Spleen (tissue), 13 donors: ENCODE measurements around the gene FGF8. TPM values are rescaled to one million over a fixed set of nuclear protein-coding genes. Genes with fewer than 3 reads are reported as not detected.

Source experiments
- DNase-seq: peaks from one replicate; pipeline ENCODE4 v3.0.0-alpha.2; 2020
- H3K27ac ChIP-seq, 8 donors: fragments of 200-600 bp; sonication (generic) in 7 of 8; 1 replicate in 4 of 8; 2 replicates in 4 of 8; pipeline versions ENCODE4 v1.5.0 to v1.8.0; 2016 to 2021; ENCODE audit warnings: inconsistent platforms in 4 of 8, mild to moderate bottlenecking in 4 of 8, moderate library complexity in 1 of 8
- H3K27me3 ChIP-seq, 7 donors: fragments of 200-600 bp; sonication (generic) in 6 of 7; replicated peaks in 1 of 7; 1 replicate in 4 of 7; 2 replicates in 3 of 7; pipeline versions ENCODE4 v1.5.0 to v1.8.0; 2016 to 2021; ENCODE audit warnings: inconsistent platforms in 3 of 7, mild to moderate bottlenecking in 1 of 7
- H3K36me3 ChIP-seq, 6 donors: fragments of 200-600 bp; sonication (generic) in 5 of 6; 1 replicate in 4 of 6; 2 replicates in 2 of 6; pipeline versions ENCODE4 v1.5.0 to v1.8.0; 2016 to 2021; ENCODE audit warnings: inconsistent platforms in 2 of 6
- H3K4me1 ChIP-seq, 6 donors: fragments of 200-600 bp; sonication (generic) in 5 of 6; 1 replicate in 3 of 6; 2 replicates in 3 of 6; pipeline versions ENCODE4 v1.5.0 to v1.8.0; 2016 to 2021; ENCODE audit warnings: inconsistent platforms in 3 of 6
- H3K4me3 ChIP-seq, 8 donors: fragments of 200-600 bp; sonication (generic) in 7 of 8; 1 replicate in 4 of 8; 2 replicates in 4 of 8; pipeline versions ENCODE4 v1.5.0 to v1.8.0; 2016 to 2021; ENCODE audit warnings: inconsistent platforms in 4 of 8, mild to moderate bottlenecking in 4 of 8, moderate library complexity in 2 of 8
- H3K9me3 ChIP-seq, 8 donors: fragments of 200-600 bp; sonication (generic) in 7 of 8; 1 replicate in 4 of 8; 2 replicates in 4 of 8; pipeline versions ENCODE4 v1.5.0 to v1.8.0; 2016 to 2021; ENCODE audit warnings: inconsistent platforms in 4 of 8
- CTCF ChIP-seq, 11 experiments: fragments of 200-600 bp in 7 of 11; fragments of 450-650 bp in 4 of 11; sonication (generic) in 4 of 11; IDR thresholded peaks in 8 of 11; conservative IDR thresholded peaks in 3 of 11; 1 replicate in 7 of 11; 2 replicates in 4 of 11; pipeline versions ENCODE4 v1.4.0 to v1.8.0; 2016 to 2021; ENCODE audit warnings: antibody characterized with exemption in 11 of 11, inconsistent platforms in 4 of 11, mild to moderate bottlenecking in 1 of 11
- POLR2A ChIP-seq, 3 donors: fragments of 450-650 bp; IDR thresholded peaks; one replicate each; pipeline ENCODE4 v1.5.1; 2017; ENCODE audit warnings: antibody characterized with exemption in 3 of 3, mild to moderate bottlenecking in 1 of 3
- POLR2AphosphoS5 ChIP-seq, 3 donors: sonication (generic); formaldehyde crosslinking; IDR thresholded peaks; one replicate each; pipeline ENCODE4 v1.5.1; 2017; ENCODE audit warnings: antibody characterized with exemption in 3 of 3
- WGBS, 5 donors: extraction: QIAGEN DNeasy Blood & Tissue Kit in 3 of 5; methylation state at CpG; one replicate each; pipeline versions ENCODE4 v1.1.5 to v1.1.7; 2013 to 2018; 5-methylcytosine and 5-hydroxymethylcytosine counted together
- intact Hi-C: fragments of 100-400 bp; cut with DNase I; formaldehyde crosslinking; loops from one replicate; pipeline ENCODE4 v1.15.0; 2023; ENCODE audit warnings: low total_unique reads
- long read RNA-seq, 2 donors: transcript quantifications; one replicate each; lab custom pipeline, GENCODE V29; 2026
- polyA plus RNA-seq, 3 donors: library from polyadenylated mRNA; stranded (reverse); fragments of 200-250 nt; gene quantifications; one replicate each; pipeline ENCODE4 v1.2.1, GENCODE V29; 2013
- total RNA-seq, 7 donors: library from RNA; depleted of rRNA in 3 of 7; stranded (reverse); fragments of >200 nt in 3 of 7; fragmentation: NEBNext Ultra II Directional in 4 of 7; extraction: Animal tissue kit (Norgen Biotek cat#: 25700) in 4 of 7; gene quantifications; one replicate each; pipeline versions ENCODE4 v1.1.0 to v1.2.1, GENCODE V29; 2016 to 2021
- donor health status: healthy with polysubstance abuse.
- donor health status: DM: no; HTN: no; CAD: no; lungs with moderate emphysema.
- donor health status: DM: no; HTN: no; CAD: no.
- donor health status: Bipolar disorder and iron deficiency.
- donor health status: healthy.
- donor health status: DM: no; HTN: no; CAD: no.
- donor health status: DM: yes; HTN: yes; CAD: no.

Gene FGF8
- not detected for total RNA-seq
- under 1 TPM in 2 of 3 donors, not detected in 1; 0.11 TPM for polyA plus RNA-seq
- long read RNA-seq, donor 1 = 0 reads
- long read RNA-seq, donor 2 = 0 reads

GRCh38 chr10:101775273-101776160 lies at the start of gene FGF8:
Gene FGF8 (minus strand): TSS chr10:101776114. CDS start chr10:101775900, 214 bp downstream.
- Histone ChIP-seq H3K36me3 (no peaks in the 10 kb centered on the region), H3K4me3 (peak within 1 kb of the TSS in 7 of 8 donors; percentile 9 to 62 (median 17)), H3K27ac (no peak within 1 kb of the TSS), H3K4me1 (peaks cover 16 to 60% (median 50%) of the 10 kb centered on the region in 6 donors), H3K9me3 (no peaks in the 10 kb centered on the region), H3K27me3 (peaks cover 4 to 98% (median 85%) of the 10 kb centered on the region in 7 donors)
- intact Hi-C loops = no loop called here
- TF ChIP-seq CTCF (IDR thresholded peaks at IDR 0.05 in 8 of 11, conservative IDR thresholded peaks at IDR 0.05 in 3 of 11) (no peak), POLR2A (IDR thresholded peaks at IDR 0.05) (no peak), POLR2AphosphoS5 (IDR thresholded peaks at IDR 0.05) (no peak)
- DNase-seq = no peak
- 1 to 6% (median 3%) methylated on average over 42 to 97 of the region's 98 CpGs for WGBS, 5 donors

GRCh38 chr10:101824736-101825135 lies 48.8 kb upstream of the FGF8 start:
- 72 to 95% (median 89%) methylated on average over 2 of the region's 2 CpGs for WGBS, 5 donors
- H3K9me3 ChIP-seq = no peaks in the 10 kb centered on the region

DNA sequence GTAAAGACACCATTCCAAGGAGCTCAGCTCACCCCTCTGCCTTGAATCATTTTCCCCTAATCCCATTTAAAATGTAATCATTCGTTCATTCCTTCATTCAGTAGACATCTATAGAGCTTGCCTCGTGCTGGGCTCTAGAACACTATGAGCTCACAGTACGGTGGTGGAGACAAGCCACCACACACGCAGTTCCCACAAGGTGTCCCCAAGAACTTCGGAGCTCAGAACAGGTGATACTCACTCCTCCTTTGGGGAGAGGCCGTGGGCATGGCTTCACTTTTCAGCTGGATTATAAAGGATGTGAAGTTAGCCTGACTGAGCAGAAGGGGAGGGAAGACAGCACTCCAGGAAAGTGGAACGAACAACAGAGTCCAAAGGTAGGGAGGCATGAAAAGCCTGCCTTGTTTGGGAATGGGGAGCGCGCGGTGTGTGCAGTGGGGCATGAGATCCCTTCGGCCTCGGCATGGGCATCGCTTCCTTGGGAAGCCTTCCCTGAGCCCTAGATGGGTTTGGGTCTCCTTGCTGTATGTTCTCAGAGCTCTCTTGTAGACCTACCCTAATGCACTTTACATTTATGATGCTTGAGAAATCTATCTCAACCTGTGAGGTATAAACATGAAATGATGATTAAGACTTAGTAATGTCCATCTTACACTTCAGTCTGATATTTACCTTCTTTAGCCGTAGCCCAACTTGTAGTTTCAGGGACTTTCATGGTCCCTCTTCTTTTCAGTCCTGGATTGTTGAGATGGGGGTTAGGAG lies 43.1 kb upstream of the FGF8 start:
- TF ChIP-seq POLR2AphosphoS5 (IDR thresholded peaks at IDR 0.05) (no peak), POLR2A (IDR thresholded peaks at IDR 0.05) (no peak), CTCF (IDR thresholded peaks at IDR 0.05 in 8 of 11, conservative IDR thresholded peaks at IDR 0.05 in 3 of 11) (no peak)
- Histone ChIP-seq H3K36me3 (no peaks in the 10 kb centered on the region), H3K27me3 (no peaks in the 10 kb centered on the region), H3K4me1 (peaks cover 9 to 48% (median 29%) of the 10 kb centered on the region in 6 donors), H3K9me3 (no peaks in the 10 kb centered on the region), H3K4me3 (peak overlapping the region; percentile 5 to 100 (median 95)), H3K27ac (peak overlapping the region; percentile 67 to 99 (median 97))
- intact Hi-C loops = no loop called here
- peak; percentile 83 for DNase-seq
- 25 to 33% (median 28%) methylated on average over 14 of the region's 14 CpGs for WGBS, 5 donors

More at GRCh38 chr10:101824736-101825135, 48.8 kb upstream of the FGF8 start:
- DNase-seq = no peak
- peaks cover 0 to 19% (median 9%) of the 10 kb centered on the region in 6 donors for H3K4me1 ChIP-seq
- no peaks in the 10 kb centered on the region for H3K27me3 ChIP-seq
- no peak overlapping the region for H3K27ac ChIP-seq
- no peak overlapping the region for H3K4me3 ChIP-seq
- intact Hi-C loops = no loop called here
- H3K36me3 ChIP-seq = peaks cover 0 to 35% (median 0%) of the 10 kb centered on the region in 6 donors
- no peak for TF ChIP-seq POLR2AphosphoS5 (IDR thresholded peaks at IDR 0.05)
- no peak for TF ChIP-seq CTCF (IDR thresholded peaks at IDR 0.05 in 8 of 11, conservative IDR thresholded peaks at IDR 0.05 in 3 of 11)
- no peak for TF ChIP-seq POLR2A (IDR thresholded peaks at IDR 0.05)
